Measurements from ENCODE around the gene SLC29A4.

- no peak for TF ChIP-seq CTCF (IDR thresholded peaks at IDR 0.05)
- no peak for TF ChIP-seq EP300 (IDR thresholded peaks at IDR 0.05)
- no peak for TF ChIP-seq POLR2AphosphoS5 (IDR thresholded peaks at IDR 0.05)
- no peak for TF ChIP-seq POLR2A (IDR thresholded peaks at IDR 0.05)
These were observed 20.3 kb downstream of the SLC29A4 start for GRCh38 chr7:5303061-5303460.

Measured in stomach (tissue), 4 donors.